SHP77 treated with DMSO at 0.1 percent for 48 hours (cell line): ENCODE data around the gene CCDC82.
"Not testable (repeated sequence)": the region's sequence is repeated elsewhere in the genome, so short reads cannot be mapped to it uniquely, and the experiment has no call there.

Experiments
- DNase-seq: peaks from one replicate; lab custom pipeline; 2025; lab: John Stamatoyannopoulos, UW

The CCDC82 gene

GRCh38 chr11:96389720-96390487 lies at the start of gene CCDC82, which contains the start of gene JRKL:
TSS of gene CCDC82 (minus strand) at chr11:96389912. CDS start at chr11:96384747, 5,165 bp downstream.
TSS of gene JRKL (plus strand) at chr11:96390013. CDS start at chr11:96390650, 637 bp downstream.
- peak; percentile 84 for DNase-seq

GRCh38 chr11:96432654-96433053 lies 42.9 kb upstream of the CCDC82 start:
- DNase-seq = not testable (repeated sequence)

- DNase-seq = no peak
Observed at GRCh38 chr11:96430668-96431067, 41.0 kb upstream of the CCDC82 start.

- no peak for DNase-seq
Observed at GRCh38 chr11:96424693-96425092, 35.0 kb upstream of the CCDC82 start.

- no peak for DNase-seq
Observed at GRCh38 chr11:96413408-96413807, 23.7 kb upstream of the CCDC82 start.

GRCh38 chr11:96412761-96413381 lies 23.2 kb upstream of the CCDC82 start:
- no peak for DNase-seq

GRCh38 chr11:96411412-96411811 lies 21.7 kb upstream of the CCDC82 start:
- not testable (repeated sequence) for DNase-seq

GRCh38 chr11:96400697-96401096 lies 11.0 kb upstream of the CCDC82 start:
- DNase-seq = no peak

GRCh38 chr11:96397863-96398262 lies 8.2 kb upstream of the CCDC82 start:
- DNase-seq = no peak

- DNase-seq = no peak
Observed at GRCh38 chr11:96396637-96397036, 6.9 kb upstream of the CCDC82 start.

- no peak for DNase-seq
Observed at GRCh38 chr11:96394773-96395172, 5.1 kb upstream of the CCDC82 start.

GRCh38 chr11:96393753-96394348 lies 4.1 kb upstream of the CCDC82 start:
- peak; percentile 21 for DNase-seq

GRCh38 chr11:96391698-96392307 lies 2.1 kb upstream of the CCDC82 start:
- no peak for DNase-seq

- DNase-seq = no peak
Observed at GRCh38 chr11:96390488-96390792, 728 bp upstream of the CCDC82 start.

GRCh38 chr11:96388891-96389719 lies 607 bp downstream of the CCDC82 start:
- DNase-seq = peak; percentile 64

GRCh38 chr11:96385187-96385586 lies 4.5 kb downstream of the CCDC82 start:
- DNase-seq = no peak

GRCh38 chr11:96384156-96384555 lies 5.6 kb downstream of the CCDC82 start:
- DNase-seq = peak; percentile 66

GRCh38 chr11:96376796-96377195 lies 12.9 kb downstream of the CCDC82 start:
- DNase-seq = no peak

- no peak for DNase-seq
Observed at GRCh38 chr11:96373826-96374225, 15.9 kb downstream of the CCDC82 start.

GRCh38 chr11:96367342-96367741 lies 22.4 kb downstream of the CCDC82 start:
- DNase-seq = no peak

GRCh38 chr11:96366024-96366423 lies 23.7 kb downstream of the CCDC82 start:
- no peak for DNase-seq

- DNase-seq = no peak
Observed at GRCh38 chr11:96365493-96365892, 24.2 kb downstream of the CCDC82 start.
